DOHH2 (cell line): ENCODE results near the gene CST8.

ENCODE experiments used
- H3F3A ChIP-seq: fragments of 200-600 bp; sonication (generic), shearing (Covaris generic); 2 replicates; pipeline ENCODE4 v1.6.0; 2016; ENCODE audit warnings: antibody characterized with exemption, mild to moderate bottlenecking; ENCODE audit not compliant: control insufficient read depth, insufficient read depth
- H3K27ac ChIP-seq: fragments of 200-600 bp; sonication (generic); 2 replicates; pipeline ENCODE4 v1.5.1; 2014; ENCODE audit warnings: low read depth, mild to moderate bottlenecking, low read length, moderate library complexity
- H3K27me3 ChIP-seq: fragments of 200-600 bp; sonication (generic); 2 replicates; pipeline ENCODE4 v1.6.1; 2014; ENCODE audit warnings: mild to moderate bottlenecking, low read length, mixed read lengths; ENCODE audit not compliant: control insufficient read depth
- H3K36me3 ChIP-seq: fragments of 200-600 bp; sonication (generic); 2 replicates; pipeline ENCODE4 v1.6.1; 2014; ENCODE audit warnings: mild to moderate bottlenecking, low read length, moderate library complexity, mixed read lengths; ENCODE audit not compliant: control insufficient read depth
- H3K4me1 ChIP-seq: fragments of 200-600 bp; sonication (generic); 2 replicates; pipeline ENCODE4 v1.6.1; 2014; ENCODE audit warnings: mild to moderate bottlenecking, low read length, mixed read lengths; ENCODE audit not compliant: control insufficient read depth
- H3K4me2 ChIP-seq: fragments of 200-600 bp; sonication (generic); 2 replicates; pipeline ENCODE4 v1.6.0; 2014; ENCODE audit warnings: mild to moderate bottlenecking, low read length, moderate library complexity
- H3K4me3 ChIP-seq: fragments of 200-600 bp; sonication (generic); 2 replicates; pipeline ENCODE4 v1.5.1; 2014; ENCODE audit warnings: mild to moderate bottlenecking, low read length, mixed read lengths
- H3K79me2 ChIP-seq: fragments of 200-600 bp; sonication (generic); 2 replicates; pipeline ENCODE4 v1.6.1; 2014; ENCODE audit warnings: mild to moderate bottlenecking, low read length, mixed read lengths; ENCODE audit not compliant: control insufficient read depth
- H3K9me2 ChIP-seq: fragments of 200-600 bp; sonication (generic); replicated peaks from 2 replicates; pipeline ENCODE4 v1.6.1; 2014; ENCODE audit warnings: mild to moderate bottlenecking, low read length, mixed read lengths; ENCODE audit not compliant: control insufficient read depth
- H3K9me3 ChIP-seq: fragments of 200-600 bp; sonication (generic); 2 replicates; pipeline ENCODE4 v1.6.1; 2014; ENCODE audit warnings: antibody characterized with exemption, low read length, mixed read lengths; ENCODE audit not compliant: control insufficient read depth, insufficient read depth
- H4K20me1 ChIP-seq: fragments of 200-600 bp; sonication (generic); 2 replicates; pipeline ENCODE4 v1.6.0; 2014; ENCODE audit warnings: low read depth, mild to moderate bottlenecking, antibody characterized with exemption, low read length, moderate library complexity; ENCODE audit not compliant: control insufficient read depth, insufficient read depth
- EZH2phosphoT487 ChIP-seq: fragments of 200-600 bp; sonication (generic); IDR thresholded peaks from 2 replicates; pipeline ENCODE4 v1.6.1; 2017; ENCODE audit warnings: borderline replicate concordance, mild to moderate bottlenecking, antibody characterized with exemption, low read length, moderate library complexity, mixed read lengths
- TF ChIP-seq, protein P1 (sequence below): fragments of 200-600 bp; sonication (generic); IDR thresholded peaks from one replicate; pipeline ENCODE4 v1.5.1; 2014; ENCODE audit warnings: antibody characterized with exemption, mild to moderate bottlenecking, low read depth, low read length; ENCODE audit not compliant: poor library complexity, severe bottlenecking

CST8 gene

DNA sequence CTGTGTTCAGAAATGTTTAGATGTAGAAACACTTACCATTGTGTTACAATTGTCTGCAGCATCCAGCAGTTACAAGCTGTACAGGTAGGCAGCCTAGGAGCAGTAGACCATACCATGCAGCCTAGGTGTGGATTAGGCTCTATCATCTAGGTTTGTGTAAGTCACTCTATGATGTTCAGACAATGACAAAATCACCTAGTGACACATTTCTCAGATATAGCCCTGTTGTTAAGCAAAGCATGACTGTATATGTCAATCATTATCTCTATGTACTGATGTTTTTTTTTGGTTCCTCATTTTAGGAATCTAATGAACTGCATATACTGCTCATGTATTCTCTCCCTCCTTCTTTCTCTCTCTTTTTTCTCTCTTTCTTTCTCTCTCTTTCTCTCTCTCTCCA is 22.2 kb downstream of the CST8 start:
- H4K20me1 ChIP-seq = no peaks in the 10 kb centered on the region
- no peaks in the 10 kb centered on the region for H3K9me2 ChIP-seq
- H3K4me1 ChIP-seq = no peaks in the 10 kb centered on the region
- TF ChIP-seq EZH2phosphoT487 = no peak
- TF ChIP-seq, protein P1, sequence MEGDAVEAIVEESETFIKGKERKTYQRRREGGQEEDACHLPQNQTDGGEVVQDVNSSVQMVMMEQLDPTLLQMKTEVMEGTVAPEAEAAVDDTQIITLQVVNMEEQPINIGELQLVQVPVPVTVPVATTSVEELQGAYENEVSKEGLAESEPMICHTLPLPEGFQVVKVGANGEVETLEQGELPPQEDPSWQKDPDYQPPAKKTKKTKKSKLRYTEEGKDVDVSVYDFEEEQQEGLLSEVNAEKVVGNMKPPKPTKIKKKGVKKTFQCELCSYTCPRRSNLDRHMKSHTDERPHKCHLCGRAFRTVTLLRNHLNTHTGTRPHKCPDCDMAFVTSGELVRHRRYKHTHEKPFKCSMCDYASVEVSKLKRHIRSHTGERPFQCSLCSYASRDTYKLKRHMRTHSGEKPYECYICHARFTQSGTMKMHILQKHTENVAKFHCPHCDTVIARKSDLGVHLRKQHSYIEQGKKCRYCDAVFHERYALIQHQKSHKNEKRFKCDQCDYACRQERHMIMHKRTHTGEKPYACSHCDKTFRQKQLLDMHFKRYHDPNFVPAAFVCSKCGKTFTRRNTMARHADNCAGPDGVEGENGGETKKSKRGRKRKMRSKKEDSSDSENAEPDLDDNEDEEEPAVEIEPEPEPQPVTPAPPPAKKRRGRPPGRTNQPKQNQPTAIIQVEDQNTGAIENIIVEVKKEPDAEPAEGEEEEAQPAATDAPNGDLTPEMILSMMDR = no peak
- H3K79me2 ChIP-seq = no peaks in the 10 kb centered on the region
- H3F3A ChIP-seq = no peaks in the 10 kb centered on the region
- H3K27ac ChIP-seq = no peak overlapping the region
- no peaks in the 10 kb centered on the region for H3K9me3 ChIP-seq
- H3K4me3 ChIP-seq = no peak overlapping the region
- no peaks in the 10 kb centered on the region for H3K27me3 ChIP-seq
- H3K36me3 ChIP-seq = no peaks in the 10 kb centered on the region
- no peak overlapping the region for H3K4me2 ChIP-seq

DNA sequence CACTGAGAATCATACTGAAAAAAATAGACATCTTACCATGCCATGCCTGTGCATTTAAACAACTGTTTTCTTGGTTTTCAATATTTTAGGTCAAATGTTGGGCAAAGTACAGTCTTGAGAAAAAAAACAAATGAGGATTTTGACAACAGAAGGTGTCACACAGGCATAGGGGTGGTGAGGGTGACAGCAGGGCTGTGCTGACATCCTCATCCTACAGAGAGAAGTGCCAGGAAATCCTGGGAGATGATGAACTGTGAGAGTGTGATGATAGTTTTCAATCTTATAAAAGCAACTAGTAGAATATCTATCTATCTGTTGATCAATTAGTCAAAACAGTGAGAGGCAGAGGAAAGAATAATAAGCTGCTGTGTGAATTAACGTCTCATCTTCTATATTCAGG is 23.9 kb downstream of the CST8 start:
- no peak overlapping the region for H3K4me2 ChIP-seq
- H3F3A ChIP-seq = no peaks in the 10 kb centered on the region
- no peaks in the 10 kb centered on the region for H3K4me1 ChIP-seq
- no peak overlapping the region for H3K27ac ChIP-seq
- H3K9me3 ChIP-seq = no peaks in the 10 kb centered on the region
- H3K36me3 ChIP-seq = no peaks in the 10 kb centered on the region
- no peak for TF ChIP-seq EZH2phosphoT487
- TF ChIP-seq, protein P1 = no peak
- no peaks in the 10 kb centered on the region for H3K9me2 ChIP-seq
- H3K79me2 ChIP-seq = no peaks in the 10 kb centered on the region
- no peaks in the 10 kb centered on the region for H3K27me3 ChIP-seq
- no peaks in the 10 kb centered on the region for H4K20me1 ChIP-seq
- no peak overlapping the region for H3K4me3 ChIP-seq

DNA sequence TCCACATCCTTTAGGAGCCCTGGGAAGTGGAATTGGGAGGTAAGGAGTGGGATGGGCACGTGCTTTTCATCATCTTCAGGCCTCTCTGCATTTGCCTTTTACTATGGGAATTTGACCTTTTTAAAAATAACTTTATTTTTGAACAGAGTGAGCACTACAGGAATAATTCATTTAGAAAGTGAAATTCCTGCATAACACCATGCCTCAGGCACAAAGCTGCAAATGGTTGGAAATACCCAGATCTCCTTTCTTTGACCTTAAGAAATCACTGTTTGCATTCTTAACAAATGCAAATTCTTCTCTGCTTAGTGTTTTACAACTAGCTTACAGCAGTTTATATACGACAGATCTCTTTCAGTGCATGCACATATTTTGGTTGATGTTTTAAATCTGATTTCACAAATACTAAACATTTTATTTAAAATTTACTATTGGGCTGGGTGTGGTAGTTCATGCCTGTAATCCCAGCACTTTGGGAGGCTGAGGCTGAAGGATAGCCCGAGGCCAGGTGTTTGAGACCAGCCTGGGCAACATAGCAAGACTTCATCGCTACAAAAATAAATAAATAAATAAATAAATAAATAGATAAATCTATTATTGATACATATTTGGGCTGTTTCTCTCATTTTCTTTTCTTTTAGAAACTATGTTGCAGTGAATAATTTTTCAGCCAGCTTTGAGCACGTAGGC is 24.5 kb downstream of the CST8 start:
- Histone ChIP-seq H3K9me3 (no peaks in the 10 kb centered on the region), H3F3A (no peaks in the 10 kb centered on the region), H3K36me3 (no peaks in the 10 kb centered on the region), H3K27me3 (no peaks in the 10 kb centered on the region), H3K79me2 (no peaks in the 10 kb centered on the region), H3K9me2 (no peaks in the 10 kb centered on the region), H3K4me2 (no peak overlapping the region), H3K27ac (no peak overlapping the region), H4K20me1 (no peaks in the 10 kb centered on the region), H3K4me1 (no peaks in the 10 kb centered on the region), H3K4me3 (no peak overlapping the region)
- TF ChIP-seq EZH2phosphoT487 = no peak
- TF ChIP-seq, protein P1 = no peak
